NCI-H2107 treated with DMSO at 0.1 percent for 48 hours (cell line): Measurements from ENCODE around the gene ANKRD63.

Experiments
- DNase-seq: peaks from one replicate; lab custom pipeline; 2025; ENCODE audit not compliant: unreplicated experiment; lab: John Stamatoyannopoulos, UW

Gene ANKRD63

GRCh38 chr15:40279437-40280141, 3.3 kb downstream of the ANKRD63 start:
- DNase-seq: peak; percentile 61

GRCh38 chr15:40278026-40278425, 4.8 kb downstream of the ANKRD63 start:
- no peak for DNase-seq

GRCh38 chr15:40277471-40277870, 5.4 kb downstream of the ANKRD63 start:
- DNase-seq: no peak

- no peak for DNase-seq
These were observed 5.9 kb downstream of the ANKRD63 start for GRCh38 chr15:40276927-40277326.

GRCh38 chr15:40275954-40276353, 6.9 kb downstream of the ANKRD63 start:
- no peak for DNase-seq

GRCh38 chr15:40275523-40275922, 7.3 kb downstream of the ANKRD63 start:
- no peak for DNase-seq

- no peak for DNase-seq
These were observed 8.3 kb downstream of the ANKRD63 start for GRCh38 chr15:40274350-40275274.

- DNase-seq: no peak
These were observed 9.4 kb downstream of the ANKRD63 start for GRCh38 chr15:40273428-40273827.

GRCh38 chr15:40272485-40273056, 10.3 kb downstream of the ANKRD63 start:
- DNase-seq: no peak

- no peak for DNase-seq
These were observed 11.0 kb downstream of the ANKRD63 start for GRCh38 chr15:40271685-40272484.

GRCh38 chr15:40270246-40270995, 12.4 kb downstream of the ANKRD63 start:
- no peak for DNase-seq

GRCh38 chr15:40269604-40270003, 13.3 kb downstream of the ANKRD63 start:
- DNase-seq: no peak

- DNase-seq: no peak
These were observed 15.2 kb downstream of the ANKRD63 start for GRCh38 chr15:40267670-40268069.

- no peak for DNase-seq
These were observed 16.0 kb downstream of the ANKRD63 start for GRCh38 chr15:40266828-40267304.

GRCh38 chr15:40265875-40266274, 17.0 kb downstream of the ANKRD63 start:
- no peak for DNase-seq

- no peak for DNase-seq
These were observed 17.5 kb downstream of the ANKRD63 start for GRCh38 chr15:40265355-40265754.

- DNase-seq: no peak
These were observed 18.3 kb downstream of the ANKRD63 start for GRCh38 chr15:40264321-40265153.

GRCh38 chr15:40263024-40263754, 19.7 kb downstream of the ANKRD63 start:
- DNase-seq: no peak

- no peak for DNase-seq
These were observed 23.8 kb downstream of the ANKRD63 start for GRCh38 chr15:40259021-40259420.
